HepG2 (cell line): ENCODE measurements around the gene MPC2. TPM values are rescaled to one million over a fixed set of nuclear protein-coding genes. Genes with fewer than 3 reads are reported as not detected.
A peak's percentile ranks its signal among the peaks of the same experiment; 100 is the strongest.

ENCODE experiments used
- ATAD3A ChIP-seq: sonication (generic); formaldehyde crosslinking; IDR thresholded peaks from 2 replicates; pipeline ENCODE4 v1.4.0; 2020; ENCODE audit warnings: missing genetic modification reagents
- E2F5 ChIP-seq: sonication (generic); formaldehyde crosslinking; conservative IDR thresholded peaks from 2 replicates; pipeline ENCODE4 v1.4.0; 2020; ENCODE audit warnings: missing genetic modification reagents
- GATAD2A ChIP-seq: IDR thresholded peaks from 2 replicates; pipeline ENCODE4 v1.6.1; 2016
- HNF4A ChIP-seq: sonication (generic); formaldehyde crosslinking; IDR thresholded peaks from 2 replicates; pipeline ENCODE4 v1.4.0; 2020; ENCODE audit warnings: missing genetic modification reagents
- ISL2 ChIP-seq: sonication (generic); formaldehyde crosslinking; IDR thresholded peaks from 2 replicates; pipeline ENCODE4 v1.5.0; 2020; ENCODE audit warnings: missing genetic modification reagents
- KAT8 ChIP-seq: IDR thresholded peaks from 2 replicates; pipeline ENCODE4 v1.6.1; 2016; ENCODE audit warnings: missing genetic modification reagents, missing compliant biosample characterization
- MAF1 ChIP-seq: sonication (generic); formaldehyde crosslinking; IDR thresholded peaks from 2 replicates; pipeline ENCODE4 v1.5.0; 2020; ENCODE audit warnings: missing genetic modification reagents, borderline replicate concordance
- RAD51 ChIP-seq: fragments of 450-650 bp; IDR thresholded peaks from 2 replicates; pipeline ENCODE4 v1.6.1; 2016; ENCODE audit warnings: borderline replicate concordance
- RCOR2 ChIP-seq: IDR thresholded peaks from 2 replicates; pipeline ENCODE4 v1.6.1; 2016; ENCODE audit warnings: missing biosample characterization, missing genetic modification reagents
- SAP130 ChIP-seq: IDR thresholded peaks from 2 replicates; pipeline ENCODE4 v1.6.1; 2016; ENCODE audit warnings: low read depth
- SOX13 ChIP-seq, 3 experiments: fragments of 450-650 bp in 1 of 3; sonication (generic) in 1 of 3; formaldehyde crosslinking in 1 of 3; IDR thresholded peaks in 2 of 3; conservative IDR thresholded peaks in 1 of 3; 2 replicates each; pipeline versions ENCODE4 v1.5.0 to v1.6.1; 2016 to 2020; ENCODE audit warnings: antibody characterized with exemption in 1 of 3, mild to moderate bottlenecking in 1 of 3, missing compliant biosample characterization in 1 of 3, missing genetic modification reagents in 1 of 3, moderate library complexity in 1 of 3
- ZKSCAN5 ChIP-seq: sonication (generic); formaldehyde crosslinking; IDR thresholded peaks from 2 replicates; pipeline ENCODE4 v1.5.1; 2020; ENCODE audit warnings: mild to moderate bottlenecking, missing genetic modification reagents
- ZNF331 ChIP-seq: sonication (generic); formaldehyde crosslinking; IDR thresholded peaks from 2 replicates; pipeline ENCODE4 v1.4.0; 2020; ENCODE audit warnings: missing genetic modification reagents
- ZNF430 ChIP-seq: sonication (generic); formaldehyde crosslinking; IDR thresholded peaks from 2 replicates; pipeline ENCODE4 v1.9.0; 2021; ENCODE audit warnings: mild to moderate bottlenecking, missing genetic modification reagents
- ZNF576 ChIP-seq: sonication (generic); formaldehyde crosslinking; IDR thresholded peaks from 2 replicates; pipeline ENCODE4 v1.4.0; 2020; ENCODE audit warnings: mild to moderate bottlenecking, missing genetic modification reagents
- ZNF644 ChIP-seq: IDR thresholded peaks from 2 replicates; pipeline ENCODE4 v1.6.1; 2016; ENCODE audit warnings: low read depth
- ZNF841 ChIP-seq: sonication (generic); formaldehyde crosslinking; IDR thresholded peaks from 2 replicates; pipeline ENCODE4 v1.8.1; 2023; ENCODE audit warnings: missing genetic modification reagents, borderline replicate concordance
- polyA plus RNA-seq, 8 experiments: library from polyadenylated mRNA; depleted of rRNA in 3 of 8; stranded (reverse) in 7 of 8; unstranded in 1 of 8; fragments of >200 nt; fragmentation: Illumina TruSeq in 4 of 8; extraction: Trizol in 4 of 8; gene quantifications; 2 replicates each; pipeline versions ENCODE4 v1.2.1 to v1.2.3, GENCODE V29; 2011 to 2016; ENCODE audit warnings: low read depth in 4 of 8, missing spikeins in 1 of 8, mixed read lengths in 1 of 8; ENCODE audit not compliant: insufficient read depth in 1 of 8
- total RNA-seq, 5 experiments: library from RNA; depleted of rRNA; stranded (reverse); fragments of >200 nt; fragmentation: Illumina TruSeq; extraction: Trizol; gene quantifications; 2 replicates each; pipeline ENCODE4 v1.2.3, GENCODE V29; 2016; ENCODE audit warnings: low read depth in 1 of 5
- TF ChIP-seq, protein P1 (sequence below): sonication (generic); formaldehyde crosslinking; conservative IDR thresholded peaks from 2 replicates; pipeline ENCODE4 v1.4.0; 2020; ENCODE audit warnings: missing genetic modification reagents

The MPC2 gene
- total and polyA plus RNA-seq, 2 of the 13 experiments (the other 11 are each of a cell fraction or from before 2014, with no cell fraction given): 38.8 to 136 TPM

- TF ChIP-seq E2F5 (no peak), HNF4A (CRISPR knock-in tag) (peak; percentile 68), ATAD3A (CRISPR knock-in tag) (no peak), ZNF841 (CRISPR knock-in tag) (no peak), ZNF331 (peak; percentile 53; the same call in 1 of the 2 replicates), MAF1 (CRISPR knock-in tag) (no peak), KAT8 (CRISPR knock-in tag) (0 out of 2 replicates have a peak, but pooled peaks have one; percentile 17), SOX13 (IDR thresholded peaks at IDR 0.05) (no peak), SOX13 (CRISPR knock-in tag; conservative IDR thresholded peaks at IDR 0.05 in 1 of 2, IDR thresholded peaks at IDR 0.05 in 1 of 2) (peak in 1 of 2 experiments; percentile 61; a peak in 2 of 4 replicates), ZNF644 (0 out of 2 replicates have a peak, but pooled peaks have one; percentile 52), ZNF430 (CRISPR knock-in tag) (no peak), RAD51 (no peak), ZKSCAN5 (no peak), ZNF576 (CRISPR knock-in tag) (no peak), ISL2 (CRISPR knock-in tag) (no peak), SAP130 (CRISPR knock-in tag) (peak; percentile 32; the same call in 1 of the 2 replicates), RCOR2 (CRISPR knock-in tag) (no peak), GATAD2A (CRISPR knock-in tag) (peak; percentile 87)
- TF ChIP-seq, protein P1, sequence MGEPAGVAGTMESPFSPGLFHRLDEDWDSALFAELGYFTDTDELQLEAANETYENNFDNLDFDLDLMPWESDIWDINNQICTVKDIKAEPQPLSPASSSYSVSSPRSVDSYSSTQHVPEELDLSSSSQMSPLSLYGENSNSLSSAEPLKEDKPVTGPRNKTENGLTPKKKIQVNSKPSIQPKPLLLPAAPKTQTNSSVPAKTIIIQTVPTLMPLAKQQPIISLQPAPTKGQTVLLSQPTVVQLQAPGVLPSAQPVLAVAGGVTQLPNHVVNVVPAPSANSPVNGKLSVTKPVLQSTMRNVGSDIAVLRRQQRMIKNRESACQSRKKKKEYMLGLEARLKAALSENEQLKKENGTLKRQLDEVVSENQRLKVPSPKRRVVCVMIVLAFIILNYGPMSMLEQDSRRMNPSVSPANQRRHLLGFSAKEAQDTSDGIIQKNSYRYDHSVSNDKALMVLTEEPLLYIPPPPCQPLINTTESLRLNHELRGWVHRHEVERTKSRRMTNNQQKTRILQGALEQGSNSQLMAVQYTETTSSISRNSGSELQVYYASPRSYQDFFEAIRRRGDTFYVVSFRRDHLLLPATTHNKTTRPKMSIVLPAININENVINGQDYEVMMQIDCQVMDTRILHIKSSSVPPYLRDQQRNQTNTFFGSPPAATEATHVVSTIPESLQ: no peak
Observed at GRCh38 chr1:167913895-167914496, 22.9 kb downstream of the MPC2 start, which contains the start of gene ADCY10 (continued).
